ENCODE measurements around the gene MPPED2.

Gene MPPED2

GRCh38 chr11:30538251-30538650 is 47.9 kb downstream of the MPPED2 start:
- Histone ChIP-seq H3K27ac (replicated peaks) (no peak overlapping the region), H3K27me3 (ENCODE audit: insufficient read depth, poor library complexity, severe bottlenecking) (no peaks in the 10 kb centered on the region), H3K4me3 (replicated peaks; ENCODE audit: insufficient read depth, low read length) (no peak overlapping the region)
- no peak for DNase-seq (ENCODE audit: low read depth in 1 of 2, low spot score in 1 of 2)
- no peak for TF ChIP-seq POLR2AphosphoS5 (IDR thresholded peaks at IDR 0.05; ENCODE audit: low read depth)
- TF ChIP-seq SPI1 (IDR thresholded peaks at IDR 0.05; ENCODE audit: borderline replicate concordance, low read depth) = no peak
- TF ChIP-seq GABPA (IDR thresholded peaks at IDR 0.05; ENCODE audit: low read depth) = no peak
- no peak for TF ChIP-seq REST (IDR thresholded peaks at IDR 0.05; ENCODE audit: insufficient replicate concordance, low read depth)
- TF ChIP-seq CTCF (IDR thresholded peaks at IDR 0.05; ENCODE audit: insufficient read depth, low read length) = no peak

- Histone ChIP-seq H3K27me3 (ENCODE audit: insufficient read depth, poor library complexity, severe bottlenecking) (no peaks in the 10 kb centered on the region), H3K4me3 (replicated peaks; ENCODE audit: insufficient read depth, low read length) (no peak overlapping the region), H3K27ac (replicated peaks) (no peak overlapping the region)
- no peak for DNase-seq (ENCODE audit: low read depth in 1 of 2, low spot score in 1 of 2)
- TF ChIP-seq GABPA (IDR thresholded peaks at IDR 0.05; ENCODE audit: low read depth) = no peak
- TF ChIP-seq REST (IDR thresholded peaks at IDR 0.05; ENCODE audit: insufficient replicate concordance, low read depth) = no peak
- no peak for TF ChIP-seq CTCF (IDR thresholded peaks at IDR 0.05; ENCODE audit: insufficient read depth, low read length)
- no peak for TF ChIP-seq SPI1 (IDR thresholded peaks at IDR 0.05; ENCODE audit: borderline replicate concordance, low read depth)
- TF ChIP-seq POLR2AphosphoS5 (IDR thresholded peaks at IDR 0.05; ENCODE audit: low read depth) = no peak
Measured at GRCh38 chr11:30535818-30536217, 50.3 kb downstream of the MPPED2 start.

GRCh38 chr11:30533445-30533947 is 52.7 kb downstream of the MPPED2 start:
- Histone ChIP-seq H3K27ac (replicated peaks) (no peak overlapping the region), H3K27me3 (ENCODE audit: insufficient read depth, poor library complexity, severe bottlenecking) (no peaks in the 10 kb centered on the region), H3K4me3 (replicated peaks; ENCODE audit: insufficient read depth, low read length) (no peak overlapping the region)
- DNase-seq (ENCODE audit: low read depth in 1 of 2, low spot score in 1 of 2) = no peak
- TF ChIP-seq SPI1 (IDR thresholded peaks at IDR 0.05; ENCODE audit: borderline replicate concordance, low read depth) (no peak), REST (IDR thresholded peaks at IDR 0.05; ENCODE audit: insufficient replicate concordance, low read depth) (no peak), POLR2AphosphoS5 (IDR thresholded peaks at IDR 0.05; ENCODE audit: low read depth) (no peak), CTCF (IDR thresholded peaks at IDR 0.05; ENCODE audit: insufficient read depth, low read length) (no peak), GABPA (IDR thresholded peaks at IDR 0.05; ENCODE audit: low read depth) (no peak)

Measured in HL-60 (cell line).